Measurements from ENCODE around the gene PTPRM.

GRCh38 chr18:7663366-7664312 lies 96.5 kb downstream of the PTPRM start:
- no peak for TF ChIP-seq POLR2A (IDR thresholded peaks at IDR 0.05)
- TF ChIP-seq CTCF (IDR thresholded peaks at IDR 0.05): no peak

All from ovary (tissue), 3 donors.